ENCODE data around the gene BCKDHB. TPM values are rescaled to one million over a fixed set of nuclear protein-coding genes. Genes with fewer than 3 reads are reported as not detected.

Gene BCKDHB
- polyA plus RNA-seq, 1 donor (not counting 4 experiments of a cell fraction or from before 2014, with no cell fraction given) = 20.9 TPM

DNA sequence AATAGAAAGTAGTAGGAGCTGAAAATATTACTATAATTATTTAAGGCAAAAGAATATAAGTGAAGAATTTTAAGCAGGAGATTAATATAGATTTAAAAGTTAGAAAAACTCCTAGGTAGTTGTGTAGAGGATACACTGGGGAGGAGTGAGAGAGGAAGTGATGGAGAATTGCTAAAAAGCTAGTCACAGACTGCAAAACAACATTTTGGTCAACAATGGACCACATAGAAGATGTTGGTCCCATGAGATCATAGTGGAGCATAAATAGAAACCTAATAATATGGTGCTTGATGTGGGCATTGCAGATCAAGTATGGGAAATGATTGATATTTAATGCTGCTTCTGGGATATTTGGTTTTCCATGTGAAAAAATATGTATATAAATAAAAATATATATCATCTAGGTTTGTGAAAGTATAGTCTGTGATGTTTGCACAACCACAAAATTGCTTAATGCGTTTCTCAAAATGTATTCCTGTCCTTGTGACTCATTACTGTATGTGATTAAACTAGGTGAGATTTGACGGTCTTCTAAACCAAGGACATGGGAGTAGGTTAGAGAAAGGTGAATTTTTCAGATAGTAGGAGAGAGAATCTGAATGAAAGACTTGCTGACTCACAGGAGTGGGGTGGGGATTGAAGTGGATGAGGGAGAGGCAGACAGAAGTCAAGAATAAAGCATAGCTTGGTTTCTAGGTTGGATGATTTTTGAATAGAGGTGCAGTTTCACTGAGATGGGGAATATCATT lies 174.0 kb downstream of the BCKDHB start:
- Histone ChIP-seq H3K4me1 (ENCODE audit: control insufficient read depth, extremely low read depth, insufficient read depth, low read length) (no peaks in the 10 kb centered on the region), H2AFZ (ENCODE audit: control insufficient read depth, low read length) (no peak overlapping the region), H3K27me3 (ENCODE audit: control insufficient read depth, extremely low read depth, insufficient read depth, low read length) (no peaks in the 10 kb centered on the region), H4K20me1 (ENCODE audit: control insufficient read depth, extremely low read depth, insufficient read depth, low read length) (no peaks in the 10 kb centered on the region), H3K27ac (ENCODE audit: control insufficient read depth, insufficient read depth, low read length) (no peak overlapping the region), H3K9ac (ENCODE audit: control insufficient read depth, extremely low read depth, insufficient read depth, low read length) (no peak overlapping the region), H3K36me3 (ENCODE audit: control insufficient read depth in 2 of 2, extremely low read depth in 1 of 2, insufficient read depth in 2 of 2, low read length in 2 of 2) (no peaks in the 10 kb centered on the region), H3K79me2 (ENCODE audit: control insufficient read depth, insufficient read depth, low read length) (no peaks in the 10 kb centered on the region), H3K4me2 (ENCODE audit: control insufficient read depth, extremely low read depth, insufficient read depth, low read depth, low read length) (no peak overlapping the region), H3K4me3 (ENCODE audit: control insufficient read depth in 2 of 3, extremely low read depth in 1 of 3, insufficient read depth in 2 of 3, low read depth in 1 of 3, low read length in 3 of 3) (no peak overlapping the region), H3K9me1 (ENCODE audit: control insufficient read depth, extremely low read depth, insufficient read depth, low read length) (no peaks in the 10 kb centered on the region), H3K9me3 (ENCODE audit: control insufficient read depth, low read depth, low read length) (no peaks in the 10 kb centered on the region)
- FAIRE-seq = peak; percentile 29
- no peak for DNase-seq (ENCODE audit: low read depth, low spot score)
- no peak for TF ChIP-seq EZH2 (IDR thresholded peaks at IDR 0.05; ENCODE audit: low read length)
- TF ChIP-seq, protein P1, sequence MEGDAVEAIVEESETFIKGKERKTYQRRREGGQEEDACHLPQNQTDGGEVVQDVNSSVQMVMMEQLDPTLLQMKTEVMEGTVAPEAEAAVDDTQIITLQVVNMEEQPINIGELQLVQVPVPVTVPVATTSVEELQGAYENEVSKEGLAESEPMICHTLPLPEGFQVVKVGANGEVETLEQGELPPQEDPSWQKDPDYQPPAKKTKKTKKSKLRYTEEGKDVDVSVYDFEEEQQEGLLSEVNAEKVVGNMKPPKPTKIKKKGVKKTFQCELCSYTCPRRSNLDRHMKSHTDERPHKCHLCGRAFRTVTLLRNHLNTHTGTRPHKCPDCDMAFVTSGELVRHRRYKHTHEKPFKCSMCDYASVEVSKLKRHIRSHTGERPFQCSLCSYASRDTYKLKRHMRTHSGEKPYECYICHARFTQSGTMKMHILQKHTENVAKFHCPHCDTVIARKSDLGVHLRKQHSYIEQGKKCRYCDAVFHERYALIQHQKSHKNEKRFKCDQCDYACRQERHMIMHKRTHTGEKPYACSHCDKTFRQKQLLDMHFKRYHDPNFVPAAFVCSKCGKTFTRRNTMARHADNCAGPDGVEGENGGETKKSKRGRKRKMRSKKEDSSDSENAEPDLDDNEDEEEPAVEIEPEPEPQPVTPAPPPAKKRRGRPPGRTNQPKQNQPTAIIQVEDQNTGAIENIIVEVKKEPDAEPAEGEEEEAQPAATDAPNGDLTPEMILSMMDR (optimal IDR thresholded peaks at IDR 0.05 in 1 of 3, IDR thresholded peaks at IDR 0.05 in 1 of 3, conservative IDR thresholded peaks at IDR 0.05 in 1 of 3; ENCODE audit: extremely low read depth in 1 of 3, insufficient read depth in 2 of 3, low read length in 3 of 3) = no peak
- dilution Hi-C loops (cut with MboI; ENCODE audit: extremely low pct_ligation_motif_present, low sequenced_read_pairs) = no loop called here

DNA sequence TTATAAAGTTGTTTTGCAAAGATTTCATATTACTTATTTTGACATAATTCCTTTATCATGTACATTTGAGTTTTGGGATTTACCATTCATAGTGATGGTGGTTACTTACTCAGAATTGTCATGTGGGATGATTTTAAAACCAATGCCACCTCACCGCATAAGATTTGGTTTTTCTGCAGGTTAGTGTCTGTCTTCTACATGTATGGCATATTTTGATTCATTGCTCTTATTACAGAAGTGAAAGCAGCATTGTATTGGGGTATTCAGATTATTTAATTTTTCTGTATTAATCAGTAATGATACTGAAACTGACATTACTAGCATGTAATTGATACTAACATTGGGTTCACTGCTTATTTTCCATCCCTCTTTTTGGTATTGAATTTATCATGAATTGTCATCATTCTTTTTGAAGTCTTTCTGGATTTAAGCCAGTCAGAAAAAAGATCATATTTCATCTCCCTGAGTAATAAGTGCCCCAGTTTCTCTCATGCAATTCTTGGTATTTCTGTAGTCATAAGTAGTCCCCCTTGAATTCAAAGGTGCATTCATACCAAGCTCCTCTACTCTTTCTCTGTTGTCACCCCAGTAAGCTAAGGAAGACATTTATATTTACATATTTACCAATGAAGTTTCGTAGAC lies 176.6 kb downstream of the BCKDHB start:
- Histone ChIP-seq H3K4me3 (ENCODE audit: control insufficient read depth in 2 of 3, extremely low read depth in 1 of 3, insufficient read depth in 2 of 3, low read depth in 1 of 3, low read length in 3 of 3) (no peak overlapping the region), H3K4me1 (ENCODE audit: control insufficient read depth, extremely low read depth, insufficient read depth, low read length) (peaks cover 4% of the 10 kb centered on the region), H2AFZ (ENCODE audit: control insufficient read depth, low read length) (no peak overlapping the region), H3K27ac (ENCODE audit: control insufficient read depth, insufficient read depth, low read length) (no peak overlapping the region), H4K20me1 (ENCODE audit: control insufficient read depth, extremely low read depth, insufficient read depth, low read length) (no peaks in the 10 kb centered on the region), H3K36me3 (ENCODE audit: control insufficient read depth in 2 of 2, extremely low read depth in 1 of 2, insufficient read depth in 2 of 2, low read length in 2 of 2) (no peaks in the 10 kb centered on the region), H3K9me1 (ENCODE audit: control insufficient read depth, extremely low read depth, insufficient read depth, low read length) (no peaks in the 10 kb centered on the region), H3K4me2 (ENCODE audit: control insufficient read depth, extremely low read depth, insufficient read depth, low read depth, low read length) (no peak overlapping the region), H3K9ac (ENCODE audit: control insufficient read depth, extremely low read depth, insufficient read depth, low read length) (no peak overlapping the region), H3K27me3 (ENCODE audit: control insufficient read depth, extremely low read depth, insufficient read depth, low read length) (no peaks in the 10 kb centered on the region), H3K79me2 (ENCODE audit: control insufficient read depth, insufficient read depth, low read length) (no peaks in the 10 kb centered on the region), H3K9me3 (ENCODE audit: control insufficient read depth, low read depth, low read length) (no peaks in the 10 kb centered on the region)
- no peak for TF ChIP-seq EZH2 (IDR thresholded peaks at IDR 0.05; ENCODE audit: low read length)
- TF ChIP-seq, protein P1 (optimal IDR thresholded peaks at IDR 0.05 in 1 of 3, IDR thresholded peaks at IDR 0.05 in 1 of 3, conservative IDR thresholded peaks at IDR 0.05 in 1 of 3; ENCODE audit: extremely low read depth in 1 of 3, insufficient read depth in 2 of 3, low read length in 3 of 3) = no peak
- dilution Hi-C loops (cut with MboI; ENCODE audit: extremely low pct_ligation_motif_present, low sequenced_read_pairs) = no loop called here
- no peak for FAIRE-seq
- no peak for DNase-seq (ENCODE audit: low read depth, low spot score)
